ENCODE measurements around the gene EVI5L.

DNA sequence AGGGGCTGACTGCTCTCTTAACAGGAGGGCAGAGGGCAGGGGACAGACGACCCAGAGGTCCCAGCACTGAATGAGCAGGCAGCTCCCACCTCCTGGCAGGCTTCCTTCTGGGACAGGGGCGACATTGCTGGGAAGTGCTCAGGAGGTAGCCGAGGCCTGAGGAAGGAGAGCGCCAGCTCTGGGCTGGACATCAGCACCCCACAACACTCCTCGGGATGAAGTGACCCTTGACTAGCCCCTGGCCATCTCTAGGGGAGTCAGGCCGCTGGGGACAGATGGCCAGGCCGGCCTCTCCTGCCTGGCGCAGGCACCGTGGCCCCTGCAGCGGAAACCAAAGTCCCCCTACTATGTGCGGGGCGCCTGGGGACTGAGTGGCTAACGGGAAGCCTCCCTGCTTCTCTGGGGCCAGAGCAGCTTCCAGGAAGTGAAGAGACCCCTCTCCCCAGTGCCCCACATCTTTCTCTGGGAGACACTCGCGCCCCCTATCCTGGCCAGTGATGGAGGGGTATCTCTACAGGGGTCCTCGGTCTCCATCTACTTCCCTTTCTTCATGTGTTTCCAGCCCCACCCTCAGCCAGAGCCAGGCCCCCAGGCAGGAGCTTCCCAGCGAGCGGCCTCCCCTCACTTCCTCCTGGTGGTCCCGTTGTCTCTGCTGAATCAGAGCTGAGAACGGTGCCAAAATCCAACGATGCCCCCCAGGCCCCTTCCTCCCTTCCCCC is 34.1 kb downstream of the EVI5L start:
- TF ChIP-seq, protein P1, sequence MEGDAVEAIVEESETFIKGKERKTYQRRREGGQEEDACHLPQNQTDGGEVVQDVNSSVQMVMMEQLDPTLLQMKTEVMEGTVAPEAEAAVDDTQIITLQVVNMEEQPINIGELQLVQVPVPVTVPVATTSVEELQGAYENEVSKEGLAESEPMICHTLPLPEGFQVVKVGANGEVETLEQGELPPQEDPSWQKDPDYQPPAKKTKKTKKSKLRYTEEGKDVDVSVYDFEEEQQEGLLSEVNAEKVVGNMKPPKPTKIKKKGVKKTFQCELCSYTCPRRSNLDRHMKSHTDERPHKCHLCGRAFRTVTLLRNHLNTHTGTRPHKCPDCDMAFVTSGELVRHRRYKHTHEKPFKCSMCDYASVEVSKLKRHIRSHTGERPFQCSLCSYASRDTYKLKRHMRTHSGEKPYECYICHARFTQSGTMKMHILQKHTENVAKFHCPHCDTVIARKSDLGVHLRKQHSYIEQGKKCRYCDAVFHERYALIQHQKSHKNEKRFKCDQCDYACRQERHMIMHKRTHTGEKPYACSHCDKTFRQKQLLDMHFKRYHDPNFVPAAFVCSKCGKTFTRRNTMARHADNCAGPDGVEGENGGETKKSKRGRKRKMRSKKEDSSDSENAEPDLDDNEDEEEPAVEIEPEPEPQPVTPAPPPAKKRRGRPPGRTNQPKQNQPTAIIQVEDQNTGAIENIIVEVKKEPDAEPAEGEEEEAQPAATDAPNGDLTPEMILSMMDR (conservative IDR thresholded peaks at IDR 0.05; ENCODE audit: low read length) = no peak
- TF ChIP-seq EZH2phosphoT487 (IDR thresholded peaks at IDR 0.05; ENCODE audit: borderline replicate concordance) = no peak
